HG03064 (cell line): Measurements from ENCODE around the gene HCAR3.
"Not testable (repeated sequence)": the region's sequence is repeated elsewhere in the genome, so short reads cannot be mapped to it uniquely, and the experiment has no call there.

Experiments used
- ATAC-seq: cut with Tn5 transposase; IDR thresholded peaks from one replicate; pipeline ENCODE4 v1.9.1; 2021; ENCODE audit warnings: low read depth; ENCODE audit not compliant: unreplicated experiment

Gene HCAR3

GRCh38 chr12:122724641-122725243 lies 8.1 kb upstream of the HCAR3 start:
- ATAC-seq: no peak

GRCh38 chr12:122722387-122722786 lies 5.8 kb upstream of the HCAR3 start:
- no peak for ATAC-seq

GRCh38 chr12:122721057-122721545 lies 4.5 kb upstream of the HCAR3 start:
- ATAC-seq: no peak

GRCh38 chr12:122715211-122715610 lies 1.4 kb downstream of the HCAR3 start:
- not testable (repeated sequence) for ATAC-seq

DNA sequence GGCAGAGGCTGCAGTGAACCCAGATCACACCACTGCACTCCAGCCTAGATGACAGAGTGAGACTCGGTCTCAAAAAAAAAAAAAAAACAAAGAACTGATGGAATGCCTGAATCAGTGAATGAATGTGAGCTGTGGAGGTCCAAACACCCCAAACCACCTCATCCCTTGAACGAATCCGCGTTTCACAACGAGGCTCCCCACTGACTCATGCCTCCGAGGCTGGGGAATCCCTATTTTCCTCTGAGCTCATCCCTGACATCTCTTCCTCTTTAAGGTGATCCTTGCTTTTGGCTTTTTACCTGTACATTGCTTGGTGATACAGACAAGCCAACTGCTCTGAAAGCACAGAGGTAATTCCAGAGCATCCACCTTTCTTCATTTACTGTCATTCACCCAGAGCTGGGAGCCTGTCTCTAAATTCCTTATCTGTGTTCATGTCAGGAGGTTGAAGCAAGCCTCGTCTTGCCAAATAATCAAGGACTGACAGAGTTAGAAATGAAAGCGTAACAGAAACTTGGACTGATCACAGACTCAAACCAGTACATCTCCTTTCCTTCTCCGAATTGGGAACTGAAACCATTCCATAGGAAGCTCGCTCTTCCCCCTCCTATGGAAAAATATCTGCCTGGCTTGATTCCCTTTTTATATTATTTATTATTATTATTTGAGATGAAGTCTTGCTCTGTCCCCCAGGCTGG lies 3.0 kb downstream of the HCAR3 start:
- ATAC-seq: not testable (repeated sequence)

DNA sequence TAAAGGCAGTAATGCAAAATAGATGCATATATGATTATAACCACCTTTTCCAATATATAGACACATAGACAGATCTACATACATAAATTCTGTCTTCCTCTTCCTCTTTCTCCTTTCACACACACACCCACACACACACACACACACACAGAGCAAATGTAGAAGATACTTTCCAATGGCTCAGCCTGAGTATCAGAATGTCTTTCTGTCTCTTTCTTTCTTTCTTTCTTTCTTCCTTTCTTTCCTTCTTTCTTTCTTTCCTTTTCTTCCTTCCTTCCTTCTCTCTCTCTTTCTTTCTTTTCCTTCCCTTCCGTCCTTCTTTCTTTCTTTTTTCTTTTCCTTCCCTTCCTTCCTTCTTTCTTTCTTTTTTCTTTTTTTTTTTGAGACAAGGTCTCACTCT lies 5.3 kb downstream of the HCAR3 start:
- not testable (repeated sequence) for ATAC-seq

DNA sequence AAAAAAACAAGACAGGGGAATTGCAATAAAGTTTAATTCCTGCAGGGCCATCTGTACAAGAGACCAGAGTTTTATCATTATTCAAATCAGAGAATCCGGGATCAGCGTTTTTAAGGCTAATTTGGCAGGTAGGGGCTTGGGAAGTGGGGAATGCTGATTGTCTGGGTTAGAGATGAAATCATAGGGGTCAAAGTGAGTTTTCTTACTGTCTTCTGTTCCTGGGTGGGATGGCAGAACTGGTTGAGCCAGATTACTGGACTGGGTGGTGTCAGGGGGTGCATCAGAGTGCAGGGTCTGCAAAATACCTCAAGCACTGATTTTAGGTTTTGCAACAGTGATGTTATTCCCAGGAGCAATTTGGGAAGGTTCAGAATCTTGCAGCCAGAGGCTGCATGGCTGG lies 6.3 kb downstream of the HCAR3 start:
- ATAC-seq: not testable (repeated sequence)

DNA sequence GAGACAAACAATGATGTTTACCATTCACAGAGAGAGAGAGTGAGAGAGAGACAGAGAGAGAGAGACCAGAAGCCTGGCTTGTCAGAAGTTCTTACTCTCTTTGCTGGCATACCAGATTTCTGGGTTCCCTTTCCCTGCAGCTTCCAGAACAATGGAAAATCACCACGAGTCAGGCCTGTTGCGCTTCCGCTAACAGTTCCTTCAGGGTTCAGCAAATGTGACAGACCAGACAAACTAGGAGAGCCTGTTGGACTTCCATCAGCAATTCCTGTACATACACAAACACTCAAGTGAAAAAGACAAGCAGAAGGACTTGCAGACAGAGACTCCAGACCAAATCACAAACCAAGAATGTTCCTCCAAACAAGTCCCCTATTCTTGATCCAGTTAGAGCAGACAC lies 7.3 kb downstream of the HCAR3 start:
- not testable (repeated sequence) for ATAC-seq

- ATAC-seq: not testable (repeated sequence)
Measured at GRCh38 chr12:122703841-122704240, 12.8 kb downstream of the HCAR3 start.

DNA sequence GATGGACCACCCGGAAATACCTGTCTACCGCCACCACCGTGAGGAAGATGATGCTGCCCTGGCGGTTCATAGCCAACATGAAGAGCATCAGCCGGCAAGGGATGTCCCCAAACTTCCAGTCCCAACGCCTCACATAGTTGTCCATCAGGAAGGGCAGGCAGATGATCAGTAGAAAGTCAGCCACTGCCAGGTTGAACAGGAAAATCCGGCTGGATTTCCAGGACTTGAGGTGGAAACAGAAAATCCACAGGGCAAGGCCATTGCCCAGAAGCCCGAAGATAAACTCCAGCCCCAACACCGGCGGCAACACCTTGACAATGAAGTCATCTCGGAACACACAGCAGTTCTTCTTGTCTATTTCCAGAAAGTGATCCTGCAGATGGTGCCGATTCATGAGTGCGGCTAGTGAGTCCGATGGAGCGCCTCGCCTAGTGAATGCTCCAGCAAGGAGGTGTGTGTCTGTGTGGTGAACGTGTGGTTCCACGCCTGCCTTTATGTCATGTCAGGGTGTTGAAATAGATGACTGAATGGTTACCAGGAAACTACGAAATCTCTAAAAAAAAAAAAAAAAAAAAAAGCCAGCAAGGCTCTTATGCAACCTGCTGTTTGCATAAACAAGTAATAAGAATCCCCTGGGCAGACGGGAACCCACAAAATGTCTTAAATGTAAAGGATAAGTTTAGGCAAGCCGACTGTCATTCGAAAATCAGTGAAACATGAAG lies 13.6 kb downstream of the HCAR3 start, which contains the start of gene HCAR2:
Gene HCAR2, minus strand, starts transcription at position 468 of the 722 bp plus-strand sequence. Its CDS starts 74 bp downstream, at position 394.
- not testable (repeated sequence) for ATAC-seq

DNA sequence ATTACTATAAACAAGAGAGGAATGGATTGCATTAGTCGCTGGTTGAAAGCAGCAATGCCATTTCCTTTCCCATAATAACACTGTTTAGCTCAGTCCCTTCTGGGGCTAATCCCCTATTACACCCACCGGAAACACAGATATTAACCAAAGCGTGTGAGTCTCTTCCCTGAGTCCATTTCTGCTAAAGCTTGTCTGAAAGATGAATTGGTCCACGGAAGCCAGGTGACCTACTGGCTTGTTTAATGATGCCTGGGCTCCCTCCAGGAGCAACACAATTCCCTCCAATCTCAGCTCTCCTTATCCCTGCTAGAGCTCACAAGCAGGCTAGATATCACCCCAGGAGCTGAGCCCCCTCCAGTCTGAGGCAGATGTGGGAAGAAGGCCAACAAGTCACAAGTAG lies 15.1 kb downstream of the HCAR3 start:
- not testable (repeated sequence) for ATAC-seq

- not testable (repeated sequence) for ATAC-seq
Measured at GRCh38 chr12:122700038-122700710, 16.4 kb downstream of the HCAR3 start.

GRCh38 chr12:122696922-122697321 lies 19.7 kb downstream of the HCAR3 start:
- ATAC-seq: not testable (repeated sequence)

DNA sequence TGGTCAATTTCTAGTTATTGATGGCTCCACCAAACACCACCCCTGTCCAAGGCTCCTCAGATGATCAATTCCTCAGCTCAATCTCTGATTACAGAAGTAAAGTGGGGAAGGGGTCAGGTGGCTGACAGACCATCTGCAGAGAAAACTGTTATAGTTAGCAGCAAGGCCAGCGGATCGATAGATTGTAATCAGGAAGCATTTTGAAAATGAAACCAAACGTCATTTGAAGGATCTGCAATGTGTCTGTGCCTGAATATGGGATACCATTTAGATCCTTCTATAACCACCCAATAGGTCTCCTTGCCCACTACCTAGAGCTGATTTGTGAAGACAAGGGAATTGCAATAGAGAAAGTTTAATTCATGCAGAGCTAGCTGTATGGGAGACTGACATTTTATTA lies 25.0 kb downstream of the HCAR3 start:
- ATAC-seq: no peak

DNA sequence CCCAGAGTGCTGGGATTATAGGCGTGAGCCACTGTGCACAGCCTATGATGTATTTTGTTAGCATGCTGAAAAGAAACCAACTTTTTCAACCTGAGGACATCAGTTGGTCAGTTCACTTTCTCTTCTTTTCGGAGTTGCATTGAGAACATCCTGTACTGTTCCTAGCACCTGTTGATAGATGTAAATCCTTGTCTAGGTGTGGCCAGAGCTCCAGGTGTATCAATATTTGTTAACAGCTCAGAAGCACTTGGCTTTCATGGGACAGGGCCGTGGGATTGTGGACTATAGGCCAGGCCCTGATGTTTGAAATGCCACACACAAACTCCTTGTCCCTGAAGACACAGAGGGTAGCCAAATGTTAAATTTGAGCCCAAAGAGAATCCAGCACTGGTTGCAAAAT lies 28.3 kb downstream of the HCAR3 start:
- ATAC-seq: no peak

- ATAC-seq: no peak
Measured at GRCh38 chr12:122687086-122687485, 29.5 kb downstream of the HCAR3 start.

DNA sequence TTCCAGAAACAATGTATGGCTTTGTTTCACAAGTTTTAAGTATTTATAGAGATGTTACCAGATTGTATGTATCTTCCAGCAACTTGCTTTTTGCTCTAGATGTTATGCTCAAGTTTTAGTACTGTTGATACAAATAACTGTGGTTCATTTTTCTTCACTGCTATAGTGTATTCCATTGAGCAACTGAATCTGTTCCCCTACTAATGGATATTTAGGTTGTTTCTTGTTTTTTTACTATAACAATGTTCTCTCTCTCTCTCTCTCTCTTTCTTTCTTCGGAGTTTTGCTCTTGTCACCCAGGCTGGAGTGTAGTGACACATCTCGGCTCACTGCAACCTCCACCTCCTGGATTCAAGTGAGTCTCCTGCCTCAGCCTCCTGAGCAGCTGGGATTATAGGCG lies 30.1 kb downstream of the HCAR3 start:
- no peak for ATAC-seq

DNA sequence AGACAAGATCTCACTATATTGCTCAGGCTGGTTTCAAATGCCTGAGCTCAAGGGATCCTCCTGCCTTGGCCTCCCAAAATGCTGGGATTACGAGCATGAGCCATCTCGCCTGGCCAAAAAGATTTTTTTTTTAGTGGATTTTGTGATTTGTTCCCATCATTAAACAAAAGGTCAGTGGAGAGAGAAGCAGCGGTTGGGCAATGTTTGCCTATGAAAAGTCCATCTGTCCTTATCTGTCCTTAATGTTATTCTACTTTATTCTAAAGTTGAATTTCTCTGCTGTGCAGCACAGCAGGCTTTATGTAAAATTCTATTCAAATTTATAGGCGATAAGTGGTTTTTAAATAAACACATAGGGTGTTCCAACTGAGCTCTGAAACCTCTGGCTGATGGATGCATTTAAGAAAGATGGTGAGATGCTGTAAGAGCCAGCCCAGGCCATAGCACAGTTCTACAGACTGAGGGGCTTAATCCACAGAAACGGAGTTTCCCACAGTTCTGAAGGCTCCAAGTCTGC lies 32.3 kb downstream of the HCAR3 start:
- no peak for ATAC-seq

DNA sequence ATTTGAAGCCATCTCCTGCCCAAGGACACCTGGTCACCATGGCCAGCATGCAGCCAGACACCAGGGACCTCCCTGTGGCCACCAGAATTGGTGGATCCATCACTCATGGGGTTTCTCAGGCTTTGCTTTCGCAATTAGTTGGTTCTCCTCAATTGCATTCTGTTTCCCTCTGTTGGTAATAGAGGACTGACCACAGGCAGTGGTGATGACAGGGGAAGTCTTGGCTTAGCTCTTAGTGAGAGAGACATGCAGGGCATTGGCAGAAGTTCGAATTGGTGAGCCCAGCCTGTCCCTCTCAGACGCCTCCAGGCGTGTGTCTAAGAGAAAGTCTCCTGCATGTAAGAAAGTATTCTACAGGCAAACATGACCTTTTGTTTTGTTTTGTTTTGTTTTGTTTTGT lies 34.8 kb downstream of the HCAR3 start:
- ATAC-seq: no peak

DNA sequence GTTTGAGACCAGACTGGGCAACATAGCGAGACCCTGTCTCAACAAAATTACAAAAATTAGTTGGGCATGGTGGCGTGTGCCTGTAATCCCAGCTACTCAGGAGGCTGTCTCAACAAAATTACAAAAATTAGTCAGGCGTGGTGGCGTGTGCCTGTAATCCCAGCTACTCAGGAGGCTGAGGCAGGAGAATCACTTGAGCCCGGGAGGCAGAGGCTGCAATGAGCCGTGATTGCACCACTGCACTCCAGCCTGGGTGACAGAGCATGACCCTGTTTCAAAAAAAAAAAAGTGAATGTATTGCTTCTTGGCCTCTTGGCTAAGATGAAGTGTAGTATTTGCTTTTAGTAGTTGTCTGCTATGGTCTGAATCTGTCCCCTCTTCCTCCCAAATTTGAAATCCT lies 35.6 kb downstream of the HCAR3 start:
- not testable (repeated sequence) for ATAC-seq

GRCh38 chr12:122676781-122677180 lies 39.8 kb downstream of the HCAR3 start:
- not testable (repeated sequence) for ATAC-seq
